Endothelial cell of umbilical vein (primary cell): ENCODE results near the gene CACNA1C. TPM values are rescaled to one million over a fixed set of nuclear protein-coding genes. Genes with fewer than 3 reads are reported as not detected.

Experiments
- BruUV-seq: library from RNA; stranded (reverse); fragments of 400-500 nt; replicated peaks from 2 replicates; lab custom pipeline; 2021; lab: Mats Ljungman, UMichigan
- CTCF ChIA-PET: fragments of 300-600, 350-600 bp; sonication (Branson Sonifier 250); formaldehyde crosslinking; loops from one replicate; lab custom pipeline; 2021; ENCODE audit warnings: antibody characterized with exemption, inconsistent platforms; lab: Charles Lee
- POLR2A ChIA-PET: fragments of 300-600, 350-600 bp; sonication (Branson Sonifier 250); formaldehyde crosslinking; loops from one replicate; lab custom pipeline; 2021; ENCODE audit warnings: antibody characterized with exemption, inconsistent platforms; lab: Charles Lee
- DNase-seq: peaks from one replicate; pipeline ENCODE4 v3.0.0-alpha.2; 2011; ENCODE audit warnings: low read depth, low spot score
- FAIRE-seq: peaks from 2 replicates; lab custom pipeline; 2011; peaks lifted over from hg19 to GRCh38; lab: Jason Lieb, UNC
- H2AFZ ChIP-seq: 2 replicates; pipeline ENCODE4 v1.6.0; 2012; ENCODE audit warnings: low read depth, low read length, control low read depth, inconsistent platforms
- H3K27ac ChIP-seq: 2 replicates; pipeline ENCODE4 v1.5.1; 2011; ENCODE audit warnings: low read depth, mild to moderate bottlenecking, control low read depth, low read length, moderate library complexity; ENCODE audit not compliant: insufficient read depth
- H3K27me3 ChIP-seq, 2 experiments: 2 replicates each; pipeline versions ENCODE4 v1.6.0 to v1.6.1; 2011; ENCODE audit warnings: low read length in 2 of 2, mixed read lengths in 1 of 2; ENCODE audit not compliant: control insufficient read depth in 2 of 2, insufficient read depth in 2 of 2
- H3K36me3 ChIP-seq, 2 experiments: 2 replicates in 1 of 2; 3 replicates in 1 of 2; pipeline ENCODE4 v1.5.1; 2011; ENCODE audit warnings: low read length in 2 of 2, mild to moderate bottlenecking in 1 of 2, moderate library complexity in 1 of 2; ENCODE audit not compliant: control insufficient read depth in 2 of 2, insufficient read depth in 2 of 2; ENCODE audit errors: extremely low read depth in 1 of 2
- H3K4me1 ChIP-seq: 3 replicates; pipeline ENCODE4 v1.5.1; 2011; ENCODE audit warnings: mild to moderate bottlenecking, low read length; ENCODE audit not compliant: control insufficient read depth, insufficient read depth; ENCODE audit errors: extremely low read depth
- H3K4me2 ChIP-seq: 2 replicates; pipeline ENCODE4 v1.6.1; 2011; ENCODE audit warnings: low read length, control low read depth, mixed read lengths; ENCODE audit not compliant: insufficient read depth
- H3K4me3 ChIP-seq, 3 experiments: fragments of 200-600 bp in 1 of 3; sonication (generic), shearing (Covaris generic) in 1 of 3; replicated peaks in 1 of 3; 2 replicates each; pipeline ENCODE4 v1.5.1; 2011 to 2016; ENCODE audit warnings: control low read depth in 3 of 3, low read length in 3 of 3, mild to moderate bottlenecking in 2 of 3, inconsistent platforms in 1 of 3, low read depth in 1 of 3, moderate library complexity in 1 of 3; ENCODE audit not compliant: insufficient read depth in 1 of 3
- H3K79me2 ChIP-seq: 2 replicates; pipeline ENCODE4 v1.6.0; 2012; ENCODE audit warnings: low read length, inconsistent platforms; ENCODE audit not compliant: control insufficient read depth, insufficient read depth
- H3K9ac ChIP-seq: replicated peaks from 2 replicates; pipeline ENCODE3; 2011; ENCODE audit warnings: low read length, control low read depth; ENCODE audit not compliant: insufficient read depth; ENCODE audit errors: extremely low read depth
- H3K9me1 ChIP-seq: replicated peaks from 3 replicates; pipeline ENCODE4 v1.6.0; 2011; ENCODE audit warnings: mild to moderate bottlenecking, low read length; ENCODE audit not compliant: control insufficient read depth, insufficient read depth; ENCODE audit errors: extremely low read depth
- H3K9me3 ChIP-seq: replicated peaks from 2 replicates; pipeline ENCODE4 v1.5.1; 2012; ENCODE audit warnings: low read length, inconsistent platforms; ENCODE audit not compliant: control insufficient read depth, insufficient read depth
- H4K20me1 ChIP-seq: replicated peaks from 2 replicates; pipeline ENCODE3; 2011; ENCODE audit warnings: mild to moderate bottlenecking, low read length; ENCODE audit not compliant: control insufficient read depth, insufficient read depth; ENCODE audit errors: extremely low read depth
- EZH2 ChIP-seq: IDR thresholded peaks from 2 replicates; pipeline ENCODE4 v1.6.1; 2012; ENCODE audit warnings: borderline replicate concordance, low read depth, mild to moderate bottlenecking, moderate library complexity, low read length, inconsistent platforms; ENCODE audit not compliant: severe bottlenecking
- FOS ChIP-seq: IDR thresholded peaks from 2 replicates; pipeline ENCODE4 v1.6.1; 2011; ENCODE audit warnings: mild to moderate bottlenecking, low read length, moderate library complexity, borderline replicate concordance; ENCODE audit not compliant: insufficient read depth
- GATA2 ChIP-seq: IDR thresholded peaks from 2 replicates; pipeline ENCODE4 v1.7.0; 2011; ENCODE audit warnings: low read depth, mild to moderate bottlenecking, moderate library complexity, mixed read lengths, low read length; ENCODE audit not compliant: insufficient read length, insufficient read depth
- JUN ChIP-seq: IDR thresholded peaks from 2 replicates; pipeline ENCODE4 v1.6.1; 2011; ENCODE audit warnings: borderline replicate concordance, low read depth; ENCODE audit not compliant: insufficient read length, insufficient read depth
- MYC ChIP-seq: IDR thresholded peaks from one replicate; pipeline ENCODE4 v1.6.1; 2011; ENCODE audit warnings: mild to moderate bottlenecking, low read depth, low read length
- POLR2A ChIP-seq: IDR thresholded peaks from 2 replicates; pipeline ENCODE4 v1.6.1; 2012; ENCODE audit warnings: low read depth, mild to moderate bottlenecking, control low read depth, low read length
- POLR2AphosphoS5 ChIP-seq: IDR thresholded peaks from 2 replicates; pipeline ENCODE4 v1.6.1; 2012; ENCODE audit warnings: low read depth, mild to moderate bottlenecking, control low read depth, low read length, moderate library complexity; ENCODE audit not compliant: insufficient read depth
- dilution Hi-C: fragments of 300-500 bp; cut with MboI; formaldehyde crosslinking; loops from one replicate; pipeline ENCODE4 v1.15.0; 2019; ENCODE audit warnings: low sequenced_read_pairs; ENCODE audit not compliant: extremely low pct_ligation_motif_present
- intact Hi-C: fragments of 100-400 bp; cut with micrococcal nuclease; formaldehyde crosslinking; loops from one replicate; pipeline ENCODE4 v1.10.0; 2022
- polyA plus RNA-seq, 4 experiments: library from polyadenylated mRNA; depleted of rRNA in 3 of 4; stranded (reverse) in 3 of 4; unstranded in 1 of 4; fragments of >200 nt; gene quantifications; 2 replicates each; pipeline versions ENCODE4 v1.2.1 to v1.2.3, GENCODE V29; 2011 to 2012; ENCODE audit warnings: missing spikeins in 1 of 4
- total RNA-seq: library from RNA; stranded (reverse); gene quantifications from 2 replicates; pipeline ENCODE4 v1.2.3, GENCODE V29; 2021
- TF ChIP-seq, protein P1 (sequence below): IDR thresholded peaks from 2 replicates; pipeline ENCODE4 v1.6.1; 2011; ENCODE audit not compliant: insufficient read depth, insufficient read length
- TF ChIP-seq, protein P2 (sequence below), 2 donors: IDR thresholded peaks; 1 replicate in 1 of 2; 2 replicates in 1 of 2; pipeline ENCODE4 v1.5.1; 2011; ENCODE audit warnings: low read length in 2 of 2, mild to moderate bottlenecking in 2 of 2, moderate library complexity in 2 of 2, control low read depth in 1 of 2, inconsistent platforms in 1 of 2, low read depth in 1 of 2; ENCODE audit not compliant: insufficient read depth in 1 of 2; ENCODE audit errors: extremely low read depth in 1 of 2

CACNA1C gene
- total and polyA plus RNA-seq, 2 donors (not counting 3 experiments of a cell fraction or from before 2014, with no cell fraction given) = not detected

DNA sequence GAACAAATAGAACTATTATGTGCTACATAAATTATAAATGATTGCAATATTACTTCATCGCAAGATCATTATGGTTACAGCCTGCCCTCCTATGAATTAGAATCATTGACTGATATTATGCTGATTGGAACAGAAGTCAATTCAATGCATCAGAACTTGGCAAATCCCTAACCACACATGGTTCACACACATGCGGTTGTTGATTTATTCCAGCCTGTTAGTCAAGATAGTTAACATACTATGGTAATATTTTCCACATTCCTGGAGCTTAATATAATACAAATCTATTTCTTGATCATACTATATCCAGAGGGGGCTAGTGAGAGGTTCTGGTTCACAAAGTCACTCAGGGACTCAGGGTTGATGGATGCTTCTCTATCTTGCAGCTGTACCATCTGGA lies 9.7 kb upstream of the CACNA1C start:
- Histone ChIP-seq H3K9me3 (no peaks in the 10 kb centered on the region), H3K9ac (no peak overlapping the region), H3K4me1 (no peaks in the 10 kb centered on the region), H3K4me3 (no peak overlapping the region), H2AFZ (no peak overlapping the region), H3K36me3 (no peaks in the 10 kb centered on the region), H4K20me1 (no peaks in the 10 kb centered on the region), H3K27ac (no peak overlapping the region), H3K9me1 (no peaks in the 10 kb centered on the region), H3K4me2 (no peak overlapping the region), H3K79me2 (no peaks in the 10 kb centered on the region), H3K27me3 (peaks cover 2 to 12% of the 10 kb centered on the region in 2 experiments)
- FAIRE-seq (no peak), DNase-seq (no peak)
- POLR2A ChIA-PET = no interaction called here
- intact Hi-C loops (no loop called here), dilution Hi-C loops (no loop called here)
- CTCF ChIA-PET = interaction anchor here (1.9 kb wide), 1 partner anchor 9 kb away, joined by 5 read pairs; no protein-coding TSS in a partner anchor
- TF ChIP-seq GATA2 (no peak), FOS (no peak), POLR2AphosphoS5 (no peak), EZH2 (no peak), POLR2A (no peak), JUN (no peak), MYC (no peak)
- TF ChIP-seq, protein P1, sequence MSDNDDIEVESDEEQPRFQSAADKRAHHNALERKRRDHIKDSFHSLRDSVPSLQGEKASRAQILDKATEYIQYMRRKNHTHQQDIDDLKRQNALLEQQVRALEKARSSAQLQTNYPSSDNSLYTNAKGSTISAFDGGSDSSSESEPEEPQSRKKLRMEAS = no peak
- TF ChIP-seq, protein P2, sequence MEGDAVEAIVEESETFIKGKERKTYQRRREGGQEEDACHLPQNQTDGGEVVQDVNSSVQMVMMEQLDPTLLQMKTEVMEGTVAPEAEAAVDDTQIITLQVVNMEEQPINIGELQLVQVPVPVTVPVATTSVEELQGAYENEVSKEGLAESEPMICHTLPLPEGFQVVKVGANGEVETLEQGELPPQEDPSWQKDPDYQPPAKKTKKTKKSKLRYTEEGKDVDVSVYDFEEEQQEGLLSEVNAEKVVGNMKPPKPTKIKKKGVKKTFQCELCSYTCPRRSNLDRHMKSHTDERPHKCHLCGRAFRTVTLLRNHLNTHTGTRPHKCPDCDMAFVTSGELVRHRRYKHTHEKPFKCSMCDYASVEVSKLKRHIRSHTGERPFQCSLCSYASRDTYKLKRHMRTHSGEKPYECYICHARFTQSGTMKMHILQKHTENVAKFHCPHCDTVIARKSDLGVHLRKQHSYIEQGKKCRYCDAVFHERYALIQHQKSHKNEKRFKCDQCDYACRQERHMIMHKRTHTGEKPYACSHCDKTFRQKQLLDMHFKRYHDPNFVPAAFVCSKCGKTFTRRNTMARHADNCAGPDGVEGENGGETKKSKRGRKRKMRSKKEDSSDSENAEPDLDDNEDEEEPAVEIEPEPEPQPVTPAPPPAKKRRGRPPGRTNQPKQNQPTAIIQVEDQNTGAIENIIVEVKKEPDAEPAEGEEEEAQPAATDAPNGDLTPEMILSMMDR (IDR thresholded peaks at IDR 0.05; ENCODE audit: extremely low read depth in 1 of 2, insufficient read depth in 1 of 2, low read depth in 1 of 2, low read length in 2 of 2) = no peak
- no TSS peak for BruUV-seq
